Thoracic aorta (tissue), 2 donors: ENCODE data around the gene ATP6V0D1. TPM values are rescaled to one million over a fixed set of nuclear protein-coding genes. Genes with fewer than 3 reads are reported as not detected.

Experiments used
- ATAC-seq: fragments of 150-250 bp; one replicate; pipeline ENCODE4 v1.8.0; 2017; ENCODE audit warnings: low read depth; ENCODE audit not compliant: insufficient number of reproducible peaks, low FRiP score
- DNase-seq: peaks from one replicate; pipeline ENCODE4 v3.0.0-alpha.2; 2020; ENCODE audit warnings: low spot score
- H3K27ac ChIP-seq, 2 donors: fragments of 200-600 bp; sonication (generic); 1 replicate in 1 of 2; 2 replicates in 1 of 2; pipeline ENCODE4 v1.5.1; 2016; ENCODE audit warnings: mild to moderate bottlenecking in 2 of 2, moderate library complexity in 2 of 2
- H3K27me3 ChIP-seq: fragments of 200-600 bp; sonication (generic); replicated peaks from 2 replicates; pipeline ENCODE4 v1.6.0; 2016; ENCODE audit warnings: mild to moderate bottlenecking; ENCODE audit not compliant: insufficient read depth
- H3K36me3 ChIP-seq: fragments of 200-600 bp; sonication (generic); one replicate; pipeline ENCODE4 v1.5.1; 2016
- H3K4me1 ChIP-seq, 2 donors: fragments of 200-600 bp; sonication (generic); 1 replicate in 1 of 2; 2 replicates in 1 of 2; pipeline versions ENCODE4 v1.5.1 to v1.6.0; 2016; ENCODE audit warnings: low read depth in 2 of 2, mild to moderate bottlenecking in 1 of 2; ENCODE audit not compliant: control insufficient read depth in 1 of 2
- H3K4me3 ChIP-seq: fragments of 200-600 bp; sonication (generic); 2 replicates; pipeline ENCODE4 v1.5.1; 2016; ENCODE audit warnings: mild to moderate bottlenecking
- H3K9me3 ChIP-seq: fragments of 200-600 bp; sonication (generic); 2 replicates; pipeline ENCODE4 v1.5.1; 2016
- CTCF ChIP-seq: fragments of 200-600 bp; sonication (generic); IDR thresholded peaks from one replicate; pipeline ENCODE4 v1.5.1; 2019; ENCODE audit warnings: antibody characterized with exemption
- total RNA-seq, 2 donors: library from RNA; depleted of rRNA; stranded (reverse); fragments of >200 nt; gene quantifications; one replicate each; pipeline versions ENCODE4 v1.1.0 to v1.2.3, GENCODE V29; 2016

Gene ATP6V0D1
- total RNA-seq, 2 donors from 2014 or later, result 68.6 to 72.7 TPM

GRCh38 chr16:67433131-67433719, 47.7 kb downstream of the ATP6V0D1 start:
- Histone ChIP-seq H3K27ac (no peak overlapping the region), H3K36me3 (peaks cover 12% of the 10 kb centered on the region), H3K4me1 (peaks cover 0 to 14% of the 10 kb centered on the region in 2 donors), H3K4me3 (no peak overlapping the region), H3K27me3 (no peaks in the 10 kb centered on the region), H3K9me3 (no peaks in the 10 kb centered on the region)
- DNase-seq (no peak), ATAC-seq (no peak)
- no peak for TF ChIP-seq CTCF

- Histone ChIP-seq H3K4me3 (no peak overlapping the region), H3K36me3 (peaks cover 5% of the 10 kb centered on the region), H3K9me3 (no peaks in the 10 kb centered on the region), H3K4me1 (peaks cover 0 to 14% of the 10 kb centered on the region in 2 donors), H3K27ac (no peak overlapping the region), H3K27me3 (no peaks in the 10 kb centered on the region)
- TF ChIP-seq CTCF, result no peak
- DNase-seq, result no peak
- no peak for ATAC-seq
Measured at GRCh38 chr16:67432506-67432890, 48.5 kb downstream of the ATP6V0D1 start.

GRCh38 chr16:67431775-67432505, 49.0 kb downstream of the ATP6V0D1 start:
- ATAC-seq, result no peak
- H3K27ac ChIP-seq, result no peak overlapping the region
- DNase-seq, result no peak
- H3K36me3 ChIP-seq, result no peaks in the 10 kb centered on the region
- H3K27me3 ChIP-seq, result no peaks in the 10 kb centered on the region
- no peak for TF ChIP-seq CTCF
- peaks cover 0 to 14% of the 10 kb centered on the region in 2 donors for H3K4me1 ChIP-seq
- peak overlapping the region; percentile 66 for H3K4me3 ChIP-seq
- H3K9me3 ChIP-seq, result no peaks in the 10 kb centered on the region

DNA sequence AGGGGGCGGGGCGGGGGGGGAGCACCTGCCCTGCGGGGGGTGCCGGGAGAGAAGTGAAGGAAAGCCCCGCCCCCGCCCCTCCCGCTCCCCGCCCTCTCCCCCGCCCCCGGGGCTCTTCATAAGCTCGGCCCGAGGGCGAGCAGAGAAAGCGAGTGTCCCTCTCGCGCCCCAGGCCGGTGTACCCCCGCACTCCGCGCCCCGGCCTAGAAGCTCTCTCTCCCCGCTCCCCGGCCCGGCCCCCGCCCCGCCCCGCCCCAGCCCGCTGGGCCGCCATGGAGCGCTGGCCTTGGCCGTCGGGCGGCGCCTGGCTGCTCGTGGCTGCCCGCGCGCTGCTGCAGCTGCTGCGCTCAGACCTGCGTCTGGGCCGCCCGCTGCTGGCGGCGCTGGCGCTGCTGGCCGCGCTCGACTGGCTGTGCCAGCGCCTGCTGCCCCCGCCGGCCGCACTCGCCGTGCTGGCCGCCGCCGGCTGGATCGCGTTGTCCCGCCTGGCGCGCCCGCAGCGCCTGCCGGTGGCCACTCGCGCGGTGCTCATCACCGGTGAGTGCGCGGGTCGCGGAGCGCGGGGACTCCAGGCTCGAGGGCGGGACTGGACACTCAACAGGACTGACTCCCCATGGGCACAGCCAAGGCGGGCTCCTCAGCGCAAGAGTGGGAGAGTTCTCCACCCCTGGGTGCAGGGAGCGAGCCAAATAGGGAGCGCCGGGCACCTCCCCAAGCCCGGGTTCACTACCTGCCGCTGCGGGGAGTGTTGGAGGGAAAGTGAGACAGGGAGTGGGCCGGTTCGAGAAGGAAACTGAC, 49.8 kb downstream of the ATP6V0D1 start, which contains the start of gene HSD11B2:
Gene HSD11B2 (plus strand): TSS at position 145 of the 798 bp plus-strand sequence. CDS start 128 bp downstream, at position 273.
- H3K4me1 ChIP-seq, result peaks cover 0 to 14% of the 10 kb centered on the region in 2 donors
- no peak within 1 kb of the TSS for H3K27ac ChIP-seq
- H3K4me3 ChIP-seq, result peak within 1 kb of the TSS; percentile 66
- DNase-seq, result no peak
- ATAC-seq, result peak; percentile 29
- TF ChIP-seq CTCF, result no peak
- H3K9me3 ChIP-seq, result no peaks in the 10 kb centered on the region
- no peaks in the 10 kb centered on the region for H3K27me3 ChIP-seq
- no peaks in the 10 kb centered on the region for H3K36me3 ChIP-seq

DNA sequence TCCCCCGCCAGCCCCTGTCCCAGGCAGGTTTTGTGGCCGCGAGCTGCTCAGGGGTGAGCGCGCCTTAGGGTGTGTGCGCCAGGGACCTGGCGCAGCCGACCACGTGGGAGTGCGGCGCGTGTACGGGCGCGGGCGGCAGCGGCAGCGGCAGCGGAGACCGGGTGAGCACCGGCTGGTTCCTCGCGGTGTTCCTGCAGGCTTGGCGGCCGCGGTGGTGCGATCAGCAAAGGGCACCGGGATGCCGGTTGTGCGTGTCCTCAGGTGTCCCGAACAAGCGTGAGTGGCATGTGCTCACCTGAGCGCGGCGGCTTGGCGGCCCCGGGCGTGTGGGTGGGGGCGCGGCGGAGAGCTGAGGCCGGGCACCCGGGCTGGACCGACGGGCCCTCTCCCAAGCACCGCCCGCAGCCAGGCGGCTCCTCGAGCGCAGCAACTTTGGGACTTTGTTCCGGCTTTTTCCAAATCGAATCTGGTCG, 50.4 kb downstream of the ATP6V0D1 start:
- peak overlapping the region; percentile 66 for H3K4me3 ChIP-seq
- DNase-seq, result no peak
- H3K27ac ChIP-seq, result no peak overlapping the region
- no peaks in the 10 kb centered on the region for H3K27me3 ChIP-seq
- H3K9me3 ChIP-seq, result no peaks in the 10 kb centered on the region
- peaks cover 0 to 14% of the 10 kb centered on the region in 2 donors for H3K4me1 ChIP-seq
- no peaks in the 10 kb centered on the region for H3K36me3 ChIP-seq
- no peak for TF ChIP-seq CTCF
- ATAC-seq, result no peak
